ENCODE measurements around the gene CACNB4.
"Not testable (repeated sequence)": the region's sequence is repeated elsewhere in the genome, so short reads cannot be mapped to it uniquely, and the experiment has no call there.

The CACNB4 gene

GRCh38 chr2:152098496-152099366 lies at the start of gene CACNB4:
Gene CACNB4, minus strand, starts transcription at chr2:152099044.
- no peak for DNase-seq (ENCODE audit: low read depth)

- no peak for DNase-seq (ENCODE audit: low read depth)
These were observed 35.8 kb upstream of the CACNB4 start for GRCh38 chr2:152134488-152135280.

GRCh38 chr2:152132306-152132705 lies 33.5 kb upstream of the CACNB4 start:
- no peak for DNase-seq (ENCODE audit: low read depth)

GRCh38 chr2:152127628-152128027 lies 28.8 kb upstream of the CACNB4 start:
- no peak for DNase-seq (ENCODE audit: low read depth)

- no peak for DNase-seq (ENCODE audit: low read depth)
These were observed 27.8 kb upstream of the CACNB4 start for GRCh38 chr2:152126664-152127063.

- no peak for DNase-seq (ENCODE audit: low read depth)
These were observed 23.3 kb upstream of the CACNB4 start for GRCh38 chr2:152122161-152122560.

GRCh38 chr2:152120430-152120829 lies 21.6 kb upstream of the CACNB4 start:
- no peak for DNase-seq (ENCODE audit: low read depth)

- no peak for DNase-seq (ENCODE audit: low read depth)
These were observed 17.1 kb upstream of the CACNB4 start for GRCh38 chr2:152115952-152116351.

GRCh38 chr2:152114366-152114765 lies 15.5 kb upstream of the CACNB4 start:
- no peak for DNase-seq (ENCODE audit: low read depth)

GRCh38 chr2:152107140-152107539 lies 8.3 kb upstream of the CACNB4 start:
- not testable (repeated sequence) for DNase-seq (ENCODE audit: low read depth)

- DNase-seq (ENCODE audit: low read depth), result no peak
These were observed 7.6 kb upstream of the CACNB4 start for GRCh38 chr2:152106464-152106863.

GRCh38 chr2:152103271-152103670 lies 4.4 kb upstream of the CACNB4 start:
- DNase-seq (ENCODE audit: low read depth), result no peak

- no peak for DNase-seq (ENCODE audit: low read depth)
These were observed 2.1 kb upstream of the CACNB4 start for GRCh38 chr2:152100961-152101360.

- DNase-seq (ENCODE audit: low read depth), result no peak
These were observed 665 bp upstream of the CACNB4 start for GRCh38 chr2:152099367-152100050.

- DNase-seq (ENCODE audit: low read depth), result no peak
These were observed 896 bp downstream of the CACNB4 start for GRCh38 chr2:152097801-152098495.

- DNase-seq (ENCODE audit: low read depth), result no peak
These were observed 1.5 kb downstream of the CACNB4 start for GRCh38 chr2:152097290-152097800.

GRCh38 chr2:152095146-152095545 lies 3.7 kb downstream of the CACNB4 start:
- no peak for DNase-seq (ENCODE audit: low read depth)

- DNase-seq (ENCODE audit: low read depth), result no peak
These were observed 4.8 kb downstream of the CACNB4 start for GRCh38 chr2:152094014-152094413.

- no peak for DNase-seq (ENCODE audit: low read depth)
These were observed 5.4 kb downstream of the CACNB4 start for GRCh38 chr2:152093464-152093863.

GRCh38 chr2:152092095-152092494 lies 6.7 kb downstream of the CACNB4 start:
- DNase-seq (ENCODE audit: low read depth), result no peak

- DNase-seq (ENCODE audit: low read depth), result not testable (repeated sequence)
These were observed 8.1 kb downstream of the CACNB4 start for GRCh38 chr2:152090726-152091125.

GRCh38 chr2:152089238-152089637 lies 9.6 kb downstream of the CACNB4 start:
- DNase-seq (ENCODE audit: low read depth), result no peak

Measured in activated T-helper 9 cell treated with anti-CD3 and anti-CD28 coated beads, Interleukin-2, amount 50 U/mL, for 16 hours (primary cell).